Measurements from ENCODE around the gene DPP3.

GRCh38 chr11:66478729-66479393 is 1.4 kb upstream of the DPP3 start:
- peak; percentile 96 for TF ChIP-seq CTCF (IDR thresholded peaks at IDR 0.05)
- TF ChIP-seq SIN3A (IDR thresholded peaks at IDR 0.05; ENCODE audit: borderline replicate concordance, insufficient read depth, low read depth, low read length): no peak
- TF ChIP-seq REST (IDR thresholded peaks at IDR 0.05; ENCODE audit: insufficient read depth in 1 of 2, low read depth in 2 of 2, low read length in 1 of 2): no peak
- TF ChIP-seq POLR2AphosphoS5 (IDR thresholded peaks at IDR 0.05; ENCODE audit: low read depth, low read length): no peak
- no peak for TF ChIP-seq TCF7L2 (IDR thresholded peaks at IDR 0.05; ENCODE audit: low read depth, low read length)

All from Panc1 (cell line).